IMR-90 (cell line): ENCODE results near the gene BRWD1. TPM values are rescaled to one million over a fixed set of nuclear protein-coding genes. Genes with fewer than 3 reads are reported as not detected.

Experiments used
- ATAC-seq: fragments of 200-7000 bp; cut with Tn5 transposase; 2 replicates; pipeline ENCODE4 v1.9.1; 2020; ENCODE audit warnings: low read depth, mild to moderate bottlenecking, moderate library complexity
- BruUV-seq: library from RNA; stranded (reverse); fragments of 400-500 nt; replicated peaks from 2 replicates; lab custom pipeline; 2021; lab: Mats Ljungman, UMichigan
- CTCF ChIA-PET: fragments of 300-600 bp; formaldehyde crosslinking; extraction: SDS; loops from one replicate; lab custom pipeline; 2021; ENCODE audit warnings: antibody characterized with exemption; lab: Yijun Ruan, JAX
- POLR2A ChIA-PET: fragments of 300-600 bp; sonication (Branson Sonifier 250); formaldehyde crosslinking; loops from one replicate; lab custom pipeline; 2022; ENCODE audit warnings: antibody characterized with exemption; ENCODE audit not compliant: unreplicated experiment; lab: Charles Lee
- DNase-seq: peaks from one replicate; pipeline ENCODE4 v3.0.0; 2013
- H2AFZ ChIP-seq: replicated peaks from 2 replicates; pipeline ENCODE3; 2013; ENCODE audit warnings: low read length, mild to moderate bottlenecking; ENCODE audit not compliant: poor library complexity
- H2AK5ac ChIP-seq: 2 replicates; pipeline ENCODE4 v1.6.1; 2013; ENCODE audit warnings: low read depth, low read length, inconsistent platforms
- H2AK9ac ChIP-seq: replicated peaks from 2 replicates; pipeline ENCODE3; 2013; ENCODE audit warnings: mild to moderate bottlenecking, low read depth, low read length, moderate library complexity; ENCODE audit not compliant: poor library complexity
- H2BK120ac ChIP-seq: 2 replicates; pipeline ENCODE4 v1.6.1; 2013; ENCODE audit warnings: low read depth, low read length, inconsistent platforms
- H2BK15ac ChIP-seq: 3 replicates; pipeline ENCODE4 v1.6.1; 2013; ENCODE audit warnings: low read depth, low read length, inconsistent platforms
- H2BK20ac ChIP-seq: 2 replicates; pipeline ENCODE4 v1.6.1; 2013; ENCODE audit warnings: low read depth, mild to moderate bottlenecking, inconsistent platforms, low read length, moderate library complexity
- H2BK5ac ChIP-seq: 2 replicates; pipeline ENCODE4 v1.6.1; 2013; ENCODE audit warnings: mild to moderate bottlenecking, low read depth, low read length, inconsistent platforms; ENCODE audit not compliant: poor library complexity, severe bottlenecking
- H3K14ac ChIP-seq: replicated peaks from 2 replicates; pipeline ENCODE4 v1.6.1; 2013; ENCODE audit warnings: low read depth, low read length, inconsistent platforms
- H3K18ac ChIP-seq: 2 replicates; pipeline ENCODE4 v1.6.1; 2013; ENCODE audit warnings: low read depth, low read length, control low read depth
- H3K23ac ChIP-seq: 2 replicates; pipeline ENCODE4 v1.6.1; 2013; ENCODE audit warnings: low read depth, low read length, inconsistent platforms
- H3K27ac ChIP-seq: 2 replicates; pipeline ENCODE4 v1.5.1; 2013; ENCODE audit warnings: mild to moderate bottlenecking, control low read depth, low read length; ENCODE audit not compliant: insufficient read depth
- H3K27me3 ChIP-seq: 2 replicates; pipeline ENCODE4 v1.6.1; 2013; ENCODE audit warnings: low read length; ENCODE audit not compliant: control insufficient read depth, insufficient read depth
- H3K36me3 ChIP-seq: 2 replicates; pipeline ENCODE4 v1.6.1; 2013; ENCODE audit warnings: low read length, mixed read lengths; ENCODE audit not compliant: control insufficient read depth, insufficient read depth
- H3K4ac ChIP-seq: 2 replicates; pipeline ENCODE4 v1.6.1; 2013; ENCODE audit warnings: low read depth, low read length, inconsistent platforms
- H3K4me1 ChIP-seq: 2 replicates; pipeline ENCODE4 v1.6.1; 2013; ENCODE audit warnings: low read length, mixed read lengths; ENCODE audit not compliant: control insufficient read depth, insufficient read depth
- H3K4me2 ChIP-seq: 2 replicates; pipeline ENCODE4 v1.6.1; 2013; ENCODE audit warnings: low read depth, mild to moderate bottlenecking, control low read depth, low read length, moderate library complexity
- H3K4me3 ChIP-seq: 2 replicates; pipeline ENCODE4 v1.5.1; 2013; ENCODE audit warnings: low read depth, mild to moderate bottlenecking, control low read depth, low read length, moderate library complexity; ENCODE audit not compliant: insufficient read depth
- H3K56ac ChIP-seq: 2 replicates; pipeline ENCODE4 v1.6.1; 2013; ENCODE audit warnings: low read length, inconsistent platforms; ENCODE audit not compliant: insufficient read depth; ENCODE audit errors: extremely low read depth
- H3K79me1 ChIP-seq, 2 experiments: 2 replicates each; pipeline ENCODE4 v1.6.1; 2013; ENCODE audit warnings: low read length in 2 of 2, inconsistent platforms in 1 of 2, low read depth in 1 of 2
- H3K9ac ChIP-seq: 2 replicates; pipeline ENCODE4 v1.6.1; 2013; ENCODE audit warnings: low read depth, low read length, control low read depth
- H3K9me1 ChIP-seq: 2 replicates; pipeline ENCODE4 v1.6.1; 2013; ENCODE audit warnings: low read length, inconsistent platforms; ENCODE audit not compliant: insufficient read depth
- H3K9me3 ChIP-seq: 2 replicates; pipeline ENCODE4 v1.6.1; 2013; ENCODE audit warnings: low read length; ENCODE audit not compliant: control insufficient read depth, insufficient read depth
- H4K20me1 ChIP-seq: 2 replicates; pipeline ENCODE4 v1.6.1; 2013; ENCODE audit warnings: low read length, inconsistent platforms; ENCODE audit not compliant: insufficient read depth
- H4K5ac ChIP-seq: 2 replicates; pipeline ENCODE4 v1.6.1; 2013; ENCODE audit warnings: mild to moderate bottlenecking, low read depth, low read length, control low read depth
- H4K8ac ChIP-seq, 2 experiments: 2 replicates each; pipeline ENCODE4 v1.6.1; 2013; ENCODE audit warnings: low read depth in 2 of 2, low read length in 2 of 2, control low read depth in 1 of 2, inconsistent platforms in 1 of 2
- H4K91ac ChIP-seq: 2 replicates; pipeline ENCODE4 v1.6.1; 2013; ENCODE audit warnings: low read depth, low read length, inconsistent platforms; ENCODE audit not compliant: insufficient read depth
- BHLHE40 ChIP-seq: fragments of 150-350 bp; IDR thresholded peaks from 2 replicates; pipeline ENCODE4 v1.6.1; 2016; ENCODE audit warnings: mild to moderate bottlenecking, low read depth, low read length
- FOS ChIP-seq: fragments of 150-350 bp; IDR thresholded peaks from 2 replicates; pipeline ENCODE4 v1.6.1; 2016; ENCODE audit warnings: low read depth, low read length
- MAZ ChIP-seq: IDR thresholded peaks from 2 replicates; pipeline ENCODE4 v1.6.1; 2012; ENCODE audit warnings: low read depth, mild to moderate bottlenecking, low read length, improper control_type of control experiment, moderate library complexity, borderline replicate concordance
- RCOR1 ChIP-seq: IDR thresholded peaks from 2 replicates; pipeline ENCODE4 v1.6.1; 2012; ENCODE audit warnings: mild to moderate bottlenecking, low read length, improper control_type of control experiment; ENCODE audit not compliant: insufficient replicate concordance
- WGBS, 2 experiments: methylation state at CpG; one replicate each; pipeline versions ENCODE4 v1.1.5 to v1.1.7; 2013; ENCODE audit warnings: missing lambda C conversion rate in 2 of 2; ENCODE audit not compliant: insufficient read length in 1 of 2; ENCODE audit errors: extremely low coverage in 2 of 2; 5-methylcytosine and 5-hydroxymethylcytosine counted together
- dilution Hi-C: fragments of 300-500 bp; cut with HindIII; formaldehyde crosslinking; loops from one replicate; pipeline ENCODE4 v1.14.3; 2018; ENCODE audit warnings: low sequenced_read_pairs; ENCODE audit not compliant: unreplicated experiment
- in situ Hi-C: fragments of 300-500 bp; cut with MboI; formaldehyde crosslinking; loops from 3 replicates; pipeline ENCODE4 v1.14.3; 2019; ENCODE audit warnings: low sequenced_read_pairs, inconsistent platforms, mixed read lengths
- intact Hi-C: fragments of 100-400 bp; cut with micrococcal nuclease; formaldehyde crosslinking; loops from 2 replicates; pipeline ENCODE4 v1.10.0; 2022
- polyA plus RNA-seq, 3 experiments: library from polyadenylated mRNA; depleted of rRNA; stranded (reverse); fragments of >200 nt; gene quantifications; 2 replicates each; pipeline ENCODE4 v1.2.3, GENCODE V29; 2012; ENCODE audit warnings: low replicate concordance in 1 of 3
- total RNA-seq: library from RNA; depleted of rRNA; stranded (reverse); fragments of >200 nt; gene quantifications from 2 replicates; pipeline ENCODE4 v1.2.3, GENCODE V29; 2012

The BRWD1 gene
- total and polyA plus RNA-seq, 2 of the 4 experiments (the other 2 are of a cell fraction) = 6.7 to 28.7 TPM

DNA sequence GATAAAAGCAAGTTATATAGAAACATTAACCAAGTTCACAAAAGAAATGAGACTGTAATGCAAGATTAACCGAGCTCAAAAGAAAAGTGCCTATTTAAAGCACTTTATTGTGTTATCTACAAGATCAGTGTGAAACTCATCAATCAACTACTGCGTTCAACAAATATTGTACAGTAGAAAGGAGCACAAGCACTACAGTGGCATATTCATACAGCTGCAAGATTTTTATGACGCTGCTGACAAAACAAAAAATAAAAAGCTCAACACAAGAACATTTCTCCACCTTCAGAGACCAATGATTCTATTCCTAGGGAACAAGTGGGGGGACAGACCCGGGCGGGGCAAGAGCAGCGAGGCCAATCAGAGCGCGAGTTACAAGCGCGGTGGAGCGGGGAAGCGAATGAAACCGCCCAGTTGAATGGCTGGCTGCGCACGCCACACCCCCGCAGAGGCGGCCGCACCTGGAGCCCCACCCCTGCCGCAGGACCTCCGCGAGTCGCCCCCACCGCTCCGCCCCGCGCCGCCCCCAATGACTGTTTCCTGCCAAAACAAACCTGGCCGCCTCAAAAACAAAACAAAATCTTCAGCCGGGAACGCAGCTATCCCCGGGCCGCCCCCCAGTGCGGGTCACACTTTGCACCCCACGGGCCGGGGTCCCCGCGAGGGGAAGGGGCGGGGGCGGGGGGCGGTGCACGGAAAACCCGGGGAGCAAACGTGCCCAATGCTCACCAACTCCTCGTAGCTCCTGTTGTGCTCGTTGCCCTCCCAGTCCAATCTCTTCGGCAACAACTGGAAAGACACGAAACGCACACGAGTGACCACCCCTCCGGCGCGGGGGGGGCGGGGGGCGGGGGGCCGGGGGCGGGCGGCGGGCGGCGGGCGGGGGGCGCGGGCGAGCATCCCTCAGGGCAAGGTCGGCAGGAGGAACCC, 1.1 kb downstream of the BRWD1 start:
- H3K4me1 ChIP-seq = peaks cover 2% of the 10 kb centered on the region; the same call in 1 of the 2 replicates
- peak overlapping the region; percentile 56 for H3K4me2 ChIP-seq
- ChIA-PET CTCF (no interaction called here), POLR2A (interaction anchor here (0.6 to 0.7 kb wide), 2 partner anchors 15 to 78 kb away, joined by 3 to 12 read pairs; no protein-coding TSS in a partner anchor)
- H2BK15ac ChIP-seq = no peak overlapping the region
- H3K18ac ChIP-seq = no peak overlapping the region
- ATAC-seq (peak; percentile 87), DNase-seq (peak; percentile 86)
- peak overlapping the region; percentile 78 for H3K9ac ChIP-seq
- dilution Hi-C loops (no loop called here), intact Hi-C loops (loop anchor here (2.0 kb wide), 1 partner anchor 128 kb away; no protein-coding TSS in a partner anchor), in situ Hi-C loops (no loop called here)
- H3K4ac ChIP-seq = no peak overlapping the region
- H3K27me3 ChIP-seq = no peaks in the 10 kb centered on the region
- WGBS, 2 experiments = 0% methylated on average over 9 of the region's 65 CpGs; no CpG with 5 or more reads in 1 of the 2 experiments
- TF ChIP-seq MAZ (peak; percentile 95), FOS (peak; percentile 41; the same call in 1 of the 2 replicates), BHLHE40 (no peak), RCOR1 (no peak)
- H3K9me3 ChIP-seq = no peaks in the 10 kb centered on the region
- no peak overlapping the region for H4K91ac ChIP-seq
- H2AFZ ChIP-seq = peak overlapping the region; percentile 97
- BruUV-seq = no TSS peak
- H2BK5ac ChIP-seq = peak overlapping the region; percentile 90
- H3K36me3 ChIP-seq = peaks cover 15% of the 10 kb centered on the region
- no peak overlapping the region for H2AK5ac ChIP-seq
- no peak overlapping the region for H2BK120ac ChIP-seq
- H3K56ac ChIP-seq = no peak overlapping the region
- peak overlapping the region; percentile 49 for H3K4me3 ChIP-seq
- peaks cover 26% of the 10 kb centered on the region; the same call in 1 of the 2 replicates for H4K20me1 ChIP-seq
- peaks cover 5% of the 10 kb centered on the region; the same call in 1 of the 2 replicates for H3K9me1 ChIP-seq
- no peak overlapping the region for H2BK20ac ChIP-seq
- H4K5ac ChIP-seq = no peak overlapping the region
- H3K27ac ChIP-seq = peak overlapping the region; percentile 93
- H2AK9ac ChIP-seq = peak overlapping the region; percentile 75
- H3K79me1 ChIP-seq = peaks cover 21 to 34% of the 10 kb centered on the region in 2 experiments
- no peak overlapping the region for H3K23ac ChIP-seq
- no peak overlapping the region for H3K14ac ChIP-seq
- no peak overlapping the region; a peak in 1 of 4 replicates for H4K8ac ChIP-seq
